Measurements from ENCODE around the gene EMC7.

GRCh38 chr15:34084086-34084485, 17.6 kb downstream of the EMC7 start:
- TF ChIP-seq CTCF (conservative IDR thresholded peaks at IDR 0.05 in 1 of 2, IDR thresholded peaks at IDR 0.05 in 1 of 2; ENCODE audit: extremely low read depth in 1 of 2, insufficient read depth in 1 of 2, low read depth in 1 of 2, low read length in 2 of 2) = no peak
- TF ChIP-seq EZH2 (IDR thresholded peaks at IDR 0.05; ENCODE audit: borderline replicate concordance, low read length) = no peak
